ENCODE data around the gene SLC5A6. TPM values are rescaled to one million over a fixed set of nuclear protein-coding genes. Genes with fewer than 3 reads are reported as not detected.

The SLC5A6 gene
- total and polyA plus RNA-seq, 2 of the 4 experiments (the other 2 are of a cell fraction), result 28.8 to 34.2 TPM

DNA sequence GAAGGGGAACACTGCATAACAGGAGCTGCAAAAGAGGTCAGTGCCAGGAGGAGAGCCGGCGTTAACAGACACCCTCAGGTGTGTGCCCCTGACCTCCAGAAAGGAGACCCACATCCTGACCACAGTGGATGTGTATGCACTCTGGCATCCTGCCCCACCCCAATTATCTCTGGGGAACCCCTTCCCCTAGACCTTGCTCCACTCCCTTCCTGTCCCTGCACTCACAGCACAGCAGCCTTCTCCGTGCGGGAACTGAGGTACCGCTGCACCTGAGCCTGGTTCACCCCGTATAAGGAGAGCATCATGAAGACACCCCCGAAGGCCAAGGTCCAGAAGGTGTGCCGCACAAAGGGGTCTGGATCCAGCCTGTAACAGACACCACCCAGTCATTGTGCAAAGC lies 7.5 kb downstream of the SLC5A6 start:
- TF ChIP-seq MAFK (IDR thresholded peaks at IDR 0.05; ENCODE audit: low read depth, low read length) (no peak), POLR2A (IDR thresholded peaks at IDR 0.05; ENCODE audit: low read depth, low read length) (no peak), CHD1 (IDR thresholded peaks at IDR 0.05; ENCODE audit: low read depth, low read length) (no peak)
- TF ChIP-seq, protein P1, sequence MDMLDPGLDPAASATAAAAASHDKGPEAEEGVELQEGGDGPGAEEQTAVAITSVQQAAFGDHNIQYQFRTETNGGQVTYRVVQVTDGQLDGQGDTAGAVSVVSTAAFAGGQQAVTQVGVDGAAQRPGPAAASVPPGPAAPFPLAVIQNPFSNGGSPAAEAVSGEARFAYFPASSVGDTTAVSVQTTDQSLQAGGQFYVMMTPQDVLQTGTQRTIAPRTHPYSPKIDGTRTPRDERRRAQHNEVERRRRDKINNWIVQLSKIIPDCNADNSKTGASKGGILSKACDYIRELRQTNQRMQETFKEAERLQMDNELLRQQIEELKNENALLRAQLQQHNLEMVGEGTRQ (IDR thresholded peaks at IDR 0.05; ENCODE audit: low read depth, low read length), result no peak
- no peak overlapping the region for H3K14ac ChIP-seq (replicated peaks; ENCODE audit: low read depth, low read length)
- DNase-seq (no peak), ATAC-seq (ENCODE audit: low read depth) (no peak)
- H3K4ac ChIP-seq (ENCODE audit: low read depth, low read length), result no peak overlapping the region
- no peak overlapping the region for H2AK9ac ChIP-seq (replicated peaks; ENCODE audit: low read depth, low read length, poor library complexity)
- no peak overlapping the region for H4K8ac ChIP-seq (ENCODE audit: low read depth in 2 of 2, low read length in 2 of 2)
- H3K27ac ChIP-seq (ENCODE audit: insufficient read depth, low read length), result no peak overlapping the region
- no peak overlapping the region for H3K4me3 ChIP-seq (ENCODE audit: insufficient read depth, low read depth, low read length)
- no peak overlapping the region for H2BK15ac ChIP-seq (ENCODE audit: low read depth, low read length)
- no peaks in the 10 kb centered on the region for H3K4me1 ChIP-seq (ENCODE audit: control insufficient read depth, insufficient read depth, low read length)
- no peak overlapping the region for H2BK120ac ChIP-seq (ENCODE audit: low read depth, low read length)
- H3K9me3 ChIP-seq (ENCODE audit: control insufficient read depth, insufficient read depth, low read length), result no peaks in the 10 kb centered on the region
- H3K56ac ChIP-seq (ENCODE audit: extremely low read depth, insufficient read depth, low read length), result no peak overlapping the region
- no peak overlapping the region for H2BK5ac ChIP-seq (ENCODE audit: low read depth, low read length, poor library complexity, severe bottlenecking)
- no peak overlapping the region for H4K5ac ChIP-seq (ENCODE audit: low read depth, low read length)
- dilution Hi-C loops (cut with HindIII; ENCODE audit: low sequenced_read_pairs, unreplicated experiment), result no loop called here
- no peak overlapping the region for H2AFZ ChIP-seq (replicated peaks; ENCODE audit: low read length, poor library complexity)
- ChIA-PET POLR2A (ENCODE audit: unreplicated experiment) (no interaction called here), CTCF (no interaction called here)
- H3K79me1 ChIP-seq (ENCODE audit: low read depth in 1 of 2, low read length in 2 of 2), result peaks cover 0 to 3% of the 10 kb centered on the region in 2 experiments; a peak in 1 of 4 replicates
- no TSS peak for BruUV-seq (replicated peaks)
- 90% methylated on average over 2 of the region's 8 CpGs; no CpG with 5 or more reads in 1 of the 2 experiments for WGBS, 2 experiments (ENCODE audit: extremely low coverage in 2 of 2, insufficient read length in 1 of 2)
- in situ Hi-C loops (cut with MboI; ENCODE audit: low sequenced_read_pairs), result no loop called here
- H4K91ac ChIP-seq (ENCODE audit: insufficient read depth, low read depth, low read length), result no peak overlapping the region
- H3K23ac ChIP-seq (ENCODE audit: low read depth, low read length), result no peak overlapping the region
- H3K9ac ChIP-seq (ENCODE audit: low read depth, low read length), result no peak overlapping the region
- H4K20me1 ChIP-seq (ENCODE audit: insufficient read depth, low read length), result no peaks in the 10 kb centered on the region; the same call in 1 of the 2 replicates
- no peak overlapping the region for H2BK20ac ChIP-seq (ENCODE audit: low read depth, low read length)
- no peak overlapping the region for H3K18ac ChIP-seq (ENCODE audit: low read depth, low read length)
- H3K36me3 ChIP-seq (ENCODE audit: control insufficient read depth, insufficient read depth, low read length), result peaks cover 62% of the 10 kb centered on the region
- H3K4me2 ChIP-seq (ENCODE audit: low read depth, low read length), result no peak overlapping the region
- intact Hi-C loops (cut with micrococcal nuclease), result no loop called here
- no peaks in the 10 kb centered on the region for H3K27me3 ChIP-seq (ENCODE audit: control insufficient read depth, insufficient read depth, low read length)
- no peaks in the 10 kb centered on the region; the same call in 1 of the 2 replicates for H3K9me1 ChIP-seq (ENCODE audit: insufficient read depth, low read length)
- H2AK5ac ChIP-seq (ENCODE audit: low read depth, low read length), result no peak overlapping the region

Data from IMR-90 (cell line).